WERI-Rb-1 (cell line): ENCODE measurements around the gene GBF1.

ENCODE experiments used
- DNase-seq: peaks from one replicate; pipeline ENCODE4 v3.0.0-alpha.2; 2020
- H3K27ac ChIP-seq: fragments of 250-450 bp; sonication (Bioruptor Pico); 2 replicates; pipeline ENCODE4 v1.5.1; 2020; ENCODE audit warnings: mild to moderate bottlenecking, moderate library complexity
- H3K27me3 ChIP-seq: fragments of 250-450 bp; sonication (Bioruptor Pico); 2 replicates; pipeline ENCODE4 v1.5.1; 2021; ENCODE audit warnings: mild to moderate bottlenecking, low read depth, moderate library complexity; ENCODE audit not compliant: insufficient read depth, severe bottlenecking
- H3K36me3 ChIP-seq: fragments of 250-450 bp; sonication (Bioruptor Pico); 2 replicates; pipeline ENCODE4 v1.5.1; 2020; ENCODE audit warnings: mild to moderate bottlenecking, moderate library complexity
- H3K4me3 ChIP-seq: 2 replicates; pipeline ENCODE4 v1.5.1; 2011; ENCODE audit warnings: low read depth, mild to moderate bottlenecking, control low read depth, low read length
- H3K9me3 ChIP-seq: fragments of 250-450 bp; sonication (Bioruptor Pico); 2 replicates; pipeline ENCODE4 v1.5.1; 2021; ENCODE audit warnings: mild to moderate bottlenecking, moderate library complexity; ENCODE audit not compliant: severe bottlenecking
- TF ChIP-seq, protein P1 (sequence below): IDR thresholded peaks from 2 replicates; pipeline ENCODE4 v1.5.1; 2011; ENCODE audit warnings: low read depth, mild to moderate bottlenecking, control low read depth, inconsistent platforms, low read length

The GBF1 gene

DNA sequence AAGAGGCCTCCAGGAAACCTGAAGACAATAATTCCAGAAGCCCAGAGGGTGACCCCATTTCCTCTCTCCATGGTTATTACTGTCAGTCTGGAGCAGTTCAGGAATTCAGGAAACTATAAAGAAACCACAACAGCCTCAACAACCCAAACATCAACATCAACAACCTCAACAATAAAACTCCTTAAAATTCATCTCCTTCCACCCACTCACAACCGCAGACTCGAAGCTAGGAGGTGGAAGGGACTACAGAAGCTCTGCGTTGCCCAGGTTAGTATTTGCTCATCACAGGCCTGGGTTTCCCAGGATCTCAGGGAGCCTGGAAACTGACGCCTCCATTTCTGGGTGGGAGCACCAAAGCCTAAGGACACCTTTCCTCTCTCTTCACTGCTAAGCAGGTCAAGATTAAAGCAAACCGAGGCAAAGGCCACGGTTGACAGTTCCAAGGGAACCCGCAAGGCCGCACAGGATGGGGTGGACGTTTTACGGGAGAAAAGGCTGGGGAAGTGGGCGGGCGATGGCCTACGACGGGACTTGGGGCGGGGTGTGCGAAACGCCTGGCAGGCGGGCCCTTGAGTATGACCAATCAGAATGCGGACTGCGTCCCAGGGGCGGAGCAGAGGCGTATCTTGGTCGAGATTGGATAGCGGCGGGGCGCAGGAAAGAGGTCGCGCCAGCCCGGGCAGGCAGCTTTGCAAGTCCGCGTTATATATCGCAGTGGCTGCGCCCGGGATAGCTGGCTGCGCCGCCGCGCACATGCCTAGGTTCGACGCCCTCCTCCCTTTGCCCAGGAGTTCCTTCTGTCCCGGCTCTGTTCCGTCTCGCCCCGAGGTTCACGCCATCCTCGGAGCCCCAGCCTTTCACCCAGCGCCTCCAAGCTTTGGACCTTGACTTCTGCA lies 19.4 kb upstream of the GBF1 start, which contains the start of gene ELOVL3:
ELOVL3 (plus strand) TSS at position 654 of the 896 bp plus-strand sequence. CDS start 250 bp downstream, outside the sequence.
- Histone ChIP-seq H3K4me3 (no peak within 1 kb of the TSS), H3K9me3 (no peaks in the 10 kb centered on the region), H3K27ac (no peak within 1 kb of the TSS), H3K36me3 (no peaks in the 10 kb centered on the region), H3K27me3 (no peaks in the 10 kb centered on the region)
- DNase-seq, result no peak
- TF ChIP-seq, protein P1, sequence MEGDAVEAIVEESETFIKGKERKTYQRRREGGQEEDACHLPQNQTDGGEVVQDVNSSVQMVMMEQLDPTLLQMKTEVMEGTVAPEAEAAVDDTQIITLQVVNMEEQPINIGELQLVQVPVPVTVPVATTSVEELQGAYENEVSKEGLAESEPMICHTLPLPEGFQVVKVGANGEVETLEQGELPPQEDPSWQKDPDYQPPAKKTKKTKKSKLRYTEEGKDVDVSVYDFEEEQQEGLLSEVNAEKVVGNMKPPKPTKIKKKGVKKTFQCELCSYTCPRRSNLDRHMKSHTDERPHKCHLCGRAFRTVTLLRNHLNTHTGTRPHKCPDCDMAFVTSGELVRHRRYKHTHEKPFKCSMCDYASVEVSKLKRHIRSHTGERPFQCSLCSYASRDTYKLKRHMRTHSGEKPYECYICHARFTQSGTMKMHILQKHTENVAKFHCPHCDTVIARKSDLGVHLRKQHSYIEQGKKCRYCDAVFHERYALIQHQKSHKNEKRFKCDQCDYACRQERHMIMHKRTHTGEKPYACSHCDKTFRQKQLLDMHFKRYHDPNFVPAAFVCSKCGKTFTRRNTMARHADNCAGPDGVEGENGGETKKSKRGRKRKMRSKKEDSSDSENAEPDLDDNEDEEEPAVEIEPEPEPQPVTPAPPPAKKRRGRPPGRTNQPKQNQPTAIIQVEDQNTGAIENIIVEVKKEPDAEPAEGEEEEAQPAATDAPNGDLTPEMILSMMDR, result no peak

DNA sequence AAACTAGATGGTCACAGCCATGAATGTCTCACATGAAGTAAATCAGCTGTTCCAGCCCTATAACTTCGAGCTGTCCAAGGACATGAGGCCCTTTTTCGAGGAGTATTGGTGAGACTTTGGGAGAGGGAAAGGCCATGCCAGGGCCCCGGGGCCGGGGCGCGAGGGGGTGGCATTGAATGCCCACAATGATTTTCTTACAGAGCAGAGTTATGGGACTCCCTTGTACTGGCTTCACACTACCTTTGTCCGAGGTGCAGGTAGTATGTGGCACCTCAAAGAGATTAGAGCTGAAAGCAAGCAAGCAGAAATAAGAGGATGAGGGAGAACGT lies 18.8 kb upstream of the GBF1 start:
- Histone ChIP-seq H3K36me3 (no peaks in the 10 kb centered on the region), H3K27me3 (no peaks in the 10 kb centered on the region), H3K27ac (no peak overlapping the region), H3K9me3 (no peaks in the 10 kb centered on the region), H3K4me3 (no peak overlapping the region)
- TF ChIP-seq, protein P1, result no peak
- no peak for DNase-seq

DNA sequence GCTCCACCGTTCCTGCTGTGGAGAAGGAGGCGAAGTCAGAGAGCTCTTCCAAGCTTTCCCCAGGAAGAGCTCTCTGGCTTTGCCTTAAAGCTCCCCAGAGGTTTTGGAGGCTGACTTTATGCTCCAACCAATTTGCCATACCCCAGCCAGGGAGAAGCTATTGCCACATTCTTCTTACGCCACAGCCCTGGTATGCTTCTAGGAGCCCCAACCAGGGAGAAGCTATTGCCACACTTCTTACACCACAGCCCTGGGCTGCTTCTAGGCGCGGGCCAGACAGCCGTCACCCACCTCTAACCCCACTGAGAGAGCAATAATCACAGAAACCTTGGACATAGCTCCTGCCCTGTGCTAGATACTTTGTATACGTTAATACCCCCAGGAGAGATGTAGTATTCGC lies 18.3 kb upstream of the GBF1 start:
- TF ChIP-seq, protein P1, result no peak
- Histone ChIP-seq H3K27ac (no peak overlapping the region), H3K36me3 (no peaks in the 10 kb centered on the region), H3K4me3 (no peak overlapping the region), H3K27me3 (no peaks in the 10 kb centered on the region), H3K9me3 (no peaks in the 10 kb centered on the region)
- no peak for DNase-seq

DNA sequence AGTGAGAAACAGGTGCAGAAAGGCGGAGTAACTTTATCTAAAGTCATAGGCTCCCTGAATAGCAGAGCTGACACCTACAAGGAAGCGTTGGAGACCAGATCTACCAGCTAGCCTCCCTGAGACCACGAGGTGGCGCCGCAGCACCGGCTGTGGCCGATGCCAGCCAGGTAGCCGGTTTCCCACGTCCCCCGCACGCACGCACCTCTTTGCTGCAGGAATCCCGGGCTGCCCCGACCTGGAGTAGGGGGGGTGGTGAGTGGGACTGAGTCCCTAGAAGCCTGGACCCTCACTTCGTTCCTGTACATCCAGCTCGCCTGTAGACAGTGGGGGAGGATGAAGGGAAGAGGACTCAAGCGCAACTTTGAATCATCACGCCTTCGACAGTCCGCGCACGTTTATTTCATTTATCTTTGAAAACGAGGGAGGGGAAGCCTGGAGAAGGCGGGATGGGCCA lies 15.5 kb upstream of the GBF1 start:
- TF ChIP-seq, protein P1, result peak; percentile 98
- no peak overlapping the region for H3K27ac ChIP-seq
- H3K9me3 ChIP-seq, result no peaks in the 10 kb centered on the region
- no peaks in the 10 kb centered on the region for H3K36me3 ChIP-seq
- H3K27me3 ChIP-seq, result no peaks in the 10 kb centered on the region
- DNase-seq, result peak; percentile 85
- H3K4me3 ChIP-seq, result peak overlapping the region; percentile 41

DNA sequence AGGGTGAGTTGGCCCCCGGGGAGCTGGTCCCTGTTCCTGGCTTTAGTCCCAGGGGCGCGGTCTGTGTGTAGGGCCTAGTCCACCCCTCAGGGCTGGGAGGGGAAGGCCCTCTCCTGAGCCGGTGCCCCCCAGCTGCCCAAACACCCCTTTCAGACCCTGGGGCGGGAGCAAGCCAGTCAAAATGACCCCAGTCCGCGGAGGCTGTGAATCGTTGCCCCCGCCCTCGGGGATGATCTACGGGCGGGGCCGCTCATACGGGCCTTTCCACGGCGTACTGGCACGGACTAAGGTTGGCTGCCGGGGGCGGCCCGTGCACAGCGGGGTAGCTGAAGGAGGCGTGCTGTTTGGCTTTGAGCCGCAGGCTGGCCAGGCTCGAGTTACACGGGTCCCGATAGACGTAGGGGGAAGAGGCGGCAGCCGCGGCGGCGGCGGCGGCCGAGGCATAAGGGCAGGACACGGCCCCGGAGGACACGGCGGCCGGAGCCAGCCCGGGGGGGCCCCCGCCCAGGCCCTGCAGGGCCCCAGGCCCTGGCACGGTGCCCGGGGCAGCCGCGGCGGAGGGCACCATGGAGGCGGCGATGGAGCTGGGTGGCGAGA lies 15.0 kb upstream of the GBF1 start:
- Histone ChIP-seq H3K4me3 (peak overlapping the region; percentile 41), H3K27ac (no peak overlapping the region), H3K36me3 (no peaks in the 10 kb centered on the region), H3K27me3 (no peaks in the 10 kb centered on the region), H3K9me3 (no peaks in the 10 kb centered on the region)
- TF ChIP-seq, protein P1, result no peak
- DNase-seq, result peak; percentile 56
